Measurements from ENCODE around the gene MRM3. TPM values are rescaled to one million over a fixed set of nuclear protein-coding genes. Genes with fewer than 3 reads are reported as not detected.
"Not testable (repeated sequence)": the region's sequence is repeated elsewhere in the genome, so short reads cannot be mapped to it uniquely, and the experiment has no call there.

MRM3 gene
- polyA plus RNA-seq, 4 donors, result 12.6 to 19.6 (median 18.8) TPM

DNA sequence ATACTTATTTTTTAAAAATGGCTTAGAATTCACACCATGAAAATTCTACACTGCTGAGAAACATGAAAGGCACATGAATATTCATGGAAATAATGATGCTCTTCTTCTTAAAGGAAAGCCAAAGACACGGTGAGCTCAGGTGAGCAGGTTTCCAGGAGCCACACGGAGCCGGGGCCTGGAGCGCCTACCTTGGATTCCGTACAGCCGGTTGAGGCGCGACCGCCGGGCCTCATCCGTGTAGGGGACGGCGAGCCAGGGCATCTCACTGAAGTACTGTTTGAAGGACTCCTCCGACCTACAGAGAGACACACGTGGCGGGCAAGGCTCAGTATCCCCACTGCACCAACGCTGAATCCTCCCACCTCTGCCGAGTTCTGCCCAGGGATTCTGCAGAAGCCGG, 37.1 kb downstream of the MRM3 start:
- DNase-seq (ENCODE audit: low read depth in 4 of 4, low spot score in 3 of 4), result no peak

DNA sequence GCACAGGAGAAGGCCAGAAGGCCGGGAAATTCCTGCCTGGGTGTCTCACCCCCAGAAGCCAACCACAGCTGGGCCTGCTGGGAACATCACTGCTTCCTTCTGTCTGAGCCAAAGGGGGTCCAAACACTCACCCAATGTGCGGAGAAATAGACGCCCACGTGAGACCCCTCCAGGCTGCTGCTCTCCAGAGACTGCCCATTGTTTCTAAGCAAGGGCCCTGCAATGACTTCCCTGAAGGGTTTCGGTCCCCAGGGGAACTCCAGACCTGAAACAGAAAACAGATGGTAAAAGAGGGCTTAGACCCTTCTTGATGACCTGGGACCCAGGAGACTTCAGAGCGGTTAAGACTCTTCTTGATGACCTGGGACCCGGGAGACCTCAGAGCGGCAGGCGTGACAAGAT, 41.3 kb downstream of the MRM3 start:
- DNase-seq (ENCODE audit: low read depth in 4 of 4, low spot score in 3 of 4), result no peak

DNA sequence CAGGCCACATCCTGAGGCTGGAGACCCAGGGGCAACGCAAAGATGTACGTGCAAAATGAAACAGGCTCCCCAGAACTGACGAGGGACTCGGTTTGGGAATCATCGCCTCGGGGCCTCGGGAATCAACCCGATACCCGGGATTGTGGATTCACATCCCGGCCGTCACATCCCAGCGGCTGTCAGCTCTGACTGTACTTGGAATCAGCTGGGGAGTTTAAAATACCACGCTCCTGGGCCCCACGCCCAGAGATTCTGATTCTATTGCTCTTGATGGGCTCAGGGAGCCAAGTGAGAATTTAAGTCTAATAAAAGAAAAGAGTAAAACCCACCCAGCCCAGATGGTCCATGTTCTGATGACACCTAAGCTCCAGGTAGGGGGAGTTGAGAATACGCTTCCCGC, 42.2 kb downstream of the MRM3 start:
- no peak for DNase-seq (ENCODE audit: low read depth in 4 of 4, low spot score in 3 of 4)

DNA sequence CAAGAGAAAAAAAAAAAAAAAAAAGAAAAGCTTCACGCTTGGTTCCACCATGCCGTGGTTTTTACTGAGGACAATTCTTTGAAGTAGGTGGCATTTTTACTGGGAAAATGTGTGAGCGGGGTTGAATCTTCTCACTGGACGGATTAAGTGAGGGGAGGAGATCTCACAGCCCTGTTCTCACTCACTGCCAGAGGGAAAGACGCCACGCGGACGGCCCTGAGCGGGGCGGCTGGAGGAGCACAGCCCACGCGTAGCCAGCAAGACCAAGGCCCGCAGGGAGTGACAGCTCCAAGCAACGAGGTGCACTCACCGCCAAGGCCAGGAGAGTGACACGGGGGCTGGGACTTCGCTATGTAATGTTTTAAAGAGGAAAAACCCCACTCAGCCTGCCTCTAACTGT, 43.1 kb downstream of the MRM3 start:
- no peak for DNase-seq (ENCODE audit: low read depth in 4 of 4, low spot score in 3 of 4)

DNA sequence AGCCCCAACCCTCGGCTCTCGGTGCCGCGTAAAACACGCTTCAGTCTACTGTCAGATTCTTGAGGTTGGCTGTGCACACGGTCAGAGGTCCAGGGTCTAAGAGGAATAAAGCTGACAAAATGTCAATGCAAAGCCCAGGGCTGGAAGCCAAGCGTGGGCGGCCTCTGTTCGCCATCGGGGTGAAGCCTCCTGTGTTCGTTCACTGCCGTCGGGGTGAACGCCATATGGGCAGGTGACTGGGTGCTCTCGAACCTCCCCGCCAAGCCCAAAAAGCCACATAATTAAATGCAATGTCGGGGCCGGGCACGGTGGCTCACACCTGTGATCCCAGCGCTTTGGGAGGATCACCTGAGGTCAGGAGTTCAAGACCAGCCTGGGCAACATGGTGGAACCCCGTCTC, 44.6 kb downstream of the MRM3 start:
- no peak for DNase-seq (ENCODE audit: low read depth in 4 of 4, low spot score in 3 of 4)

DNA sequence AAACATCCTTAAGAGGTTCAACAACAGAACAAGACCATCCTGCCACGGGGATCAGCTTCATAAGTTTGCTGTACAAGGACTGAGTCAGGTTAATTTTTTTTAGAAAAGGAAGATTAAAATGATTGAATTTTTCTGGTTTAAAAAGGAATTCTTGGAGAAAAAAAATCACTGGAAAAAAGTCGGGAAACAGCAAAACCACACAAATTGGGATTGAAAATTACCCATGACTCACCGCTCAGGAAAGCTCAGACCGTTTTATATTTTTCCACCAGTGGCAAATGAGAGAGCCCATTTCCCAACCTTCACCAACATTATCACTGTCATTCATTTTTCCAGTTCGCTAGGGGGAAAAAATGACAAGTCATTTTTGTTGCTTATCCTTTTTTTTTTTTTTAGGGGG, 46.6 kb downstream of the MRM3 start:
- DNase-seq (ENCODE audit: low read depth in 4 of 4, low spot score in 3 of 4), result no peak

DNA sequence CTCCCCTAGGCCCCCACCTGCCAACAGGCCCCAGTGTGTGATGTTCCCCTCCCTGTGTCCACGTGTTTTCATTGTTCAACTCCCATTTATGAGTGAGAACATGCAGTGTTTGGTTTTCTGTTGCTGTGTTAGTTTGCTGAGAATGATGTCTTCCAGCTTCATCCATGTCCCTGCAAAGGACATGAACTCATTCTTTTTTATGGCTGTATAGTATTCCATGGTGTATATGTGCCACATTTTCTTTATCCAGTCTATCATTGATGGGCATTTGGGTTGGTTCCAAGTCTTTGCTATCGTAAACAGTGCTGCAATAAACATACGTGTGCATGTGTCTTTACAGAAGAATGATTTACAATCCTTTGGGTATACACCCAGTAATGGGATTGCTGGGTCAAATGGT, 47.5 kb downstream of the MRM3 start:
- not testable (repeated sequence) for DNase-seq (ENCODE audit: low read depth in 4 of 4, low spot score in 3 of 4)

DNA sequence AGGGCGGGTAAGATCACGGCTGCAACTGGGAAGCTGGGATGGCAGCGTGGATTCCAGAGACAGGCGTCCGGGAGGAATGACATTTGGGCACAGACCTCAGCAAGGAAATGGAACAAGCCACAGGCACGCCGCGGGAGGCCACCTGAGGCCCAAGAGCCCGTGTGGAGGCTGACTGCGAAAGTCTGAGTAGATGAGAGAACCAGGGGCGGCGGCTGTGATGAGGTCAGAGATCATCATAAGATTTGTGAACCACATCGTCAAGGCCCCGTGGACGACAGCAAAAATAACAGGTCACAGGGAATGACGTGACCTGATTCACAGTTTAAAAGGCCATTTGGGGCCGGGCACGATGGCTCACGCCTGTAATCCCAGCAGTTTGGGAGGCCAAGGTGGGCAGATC, 48.2 kb downstream of the MRM3 start:
- DNase-seq (ENCODE audit: low read depth in 4 of 4, low spot score in 3 of 4), result no peak

DNA sequence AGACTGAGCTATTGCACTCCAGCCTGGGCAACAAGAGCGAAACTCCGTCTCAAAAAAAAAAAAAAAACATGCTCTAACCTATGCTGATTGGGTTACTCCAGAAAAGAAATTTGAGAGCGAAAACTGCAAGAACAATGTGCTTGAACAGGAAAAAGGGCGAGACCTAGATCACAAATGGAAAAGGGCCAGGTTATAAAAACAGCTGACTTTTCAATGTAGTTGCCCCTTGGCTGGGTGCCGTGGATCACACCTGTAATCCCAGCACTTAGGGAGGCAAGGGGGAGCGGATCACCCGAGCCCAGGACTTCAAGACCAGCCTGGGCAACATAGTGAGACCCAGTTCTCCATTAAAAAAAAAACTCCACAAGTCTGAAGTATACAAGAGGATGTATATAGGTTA, 48.8 kb downstream of the MRM3 start:
- DNase-seq (ENCODE audit: low read depth in 4 of 4, low spot score in 3 of 4), result no peak

DNA sequence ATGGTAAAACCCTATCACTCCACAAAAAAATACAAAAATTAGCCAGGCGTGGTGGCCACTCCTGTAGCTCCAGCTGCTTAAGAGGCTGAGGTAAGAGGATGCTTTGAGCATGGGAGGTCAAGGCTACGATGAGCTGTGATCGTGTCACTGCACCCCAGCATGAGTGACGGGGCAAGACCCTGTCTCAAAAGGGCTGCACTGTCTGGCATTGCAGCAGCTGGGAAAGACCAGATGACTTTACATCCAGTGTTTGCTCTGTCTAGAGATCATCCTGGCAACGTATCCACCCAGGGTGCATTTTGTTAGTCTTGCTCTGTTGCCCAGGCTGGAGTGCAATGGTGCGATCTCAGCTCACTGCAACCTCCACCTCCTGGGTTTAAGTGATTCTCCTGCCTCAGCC, 52.0 kb downstream of the MRM3 start:
- DNase-seq (ENCODE audit: low read depth in 4 of 4, low spot score in 3 of 4), result no peak

DNA sequence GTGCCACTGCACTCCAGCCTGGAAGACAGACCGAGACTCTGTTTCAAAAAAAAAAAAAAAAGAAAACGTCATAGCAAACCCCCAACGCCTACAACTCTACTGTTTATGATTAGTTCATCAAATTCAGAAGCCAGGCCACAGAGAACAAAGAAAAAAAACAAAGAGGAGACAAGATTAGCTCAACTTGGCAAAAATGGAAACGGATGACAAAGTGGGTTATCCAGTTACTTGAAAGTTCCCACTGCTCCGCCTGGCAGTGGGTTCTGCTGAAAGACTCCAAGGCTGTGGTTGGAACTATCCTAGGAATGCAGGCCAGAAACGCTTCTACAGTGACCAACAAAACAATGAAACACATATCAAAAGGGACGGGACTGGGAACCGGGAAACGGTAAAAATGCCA, 53.1 kb downstream of the MRM3 start:
- DNase-seq (ENCODE audit: low read depth in 4 of 4, low spot score in 3 of 4), result no peak

DNA sequence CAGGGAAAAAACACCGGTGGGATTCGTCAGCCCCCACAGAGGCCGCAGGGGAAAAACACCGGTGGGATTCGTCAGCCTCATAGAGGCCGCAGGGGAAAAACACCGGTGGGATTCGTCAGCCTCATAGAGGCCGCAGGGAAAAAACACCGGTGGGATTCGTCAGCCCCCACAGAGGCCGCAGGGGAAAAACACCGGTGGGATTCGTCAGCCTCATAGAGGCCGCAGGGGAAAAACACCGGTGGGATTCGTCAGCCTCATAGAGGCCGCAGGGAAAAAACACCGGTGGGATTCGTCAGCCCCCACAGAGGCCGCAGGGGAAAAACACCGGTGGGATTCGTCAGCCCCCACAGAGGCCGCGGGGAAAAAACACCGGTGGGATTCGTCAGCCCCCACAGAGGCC, 53.6 kb downstream of the MRM3 start:
- not testable (repeated sequence) for DNase-seq (ENCODE audit: low read depth in 4 of 4, low spot score in 3 of 4)

DNA sequence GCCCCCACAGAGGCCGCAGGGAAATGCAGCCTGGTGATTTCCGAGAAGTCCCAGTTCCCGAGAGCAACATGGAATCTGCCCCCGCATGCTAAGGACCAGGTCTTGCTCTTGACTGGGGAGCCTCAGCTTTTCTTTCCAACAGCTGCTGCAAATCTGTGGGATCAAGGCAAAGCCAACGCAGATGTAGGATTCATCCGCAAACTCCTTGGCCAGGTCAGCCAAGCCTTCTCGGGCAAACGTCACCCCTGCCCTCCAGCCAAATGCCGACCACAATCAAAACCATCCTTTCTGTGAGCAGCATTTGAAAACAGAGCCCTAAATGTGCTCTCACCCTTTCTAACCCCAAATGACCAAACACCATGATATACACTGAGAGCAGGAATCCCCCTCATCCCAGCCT, 54.0 kb downstream of the MRM3 start:
- DNase-seq (ENCODE audit: low read depth in 4 of 4, low spot score in 3 of 4), result no peak

DNA sequence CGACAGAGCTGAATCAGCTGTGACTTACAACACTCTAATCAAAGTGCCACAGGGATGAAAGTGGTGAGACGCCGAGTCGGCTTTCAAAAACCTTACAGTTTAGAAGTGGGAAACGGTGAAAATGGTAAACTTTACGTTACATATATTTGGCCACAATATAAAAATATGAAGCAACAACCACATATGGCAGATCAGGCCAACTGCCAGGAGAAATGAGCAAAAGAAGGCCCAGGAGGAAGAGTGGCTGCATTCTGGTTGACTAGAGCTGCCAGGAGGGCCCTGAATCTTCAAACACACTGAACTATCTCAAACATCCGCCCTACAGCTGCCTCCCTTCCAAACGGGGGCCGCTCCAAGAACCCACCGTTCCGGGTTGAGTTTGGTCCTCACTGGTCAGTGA, 56.3 kb downstream of the MRM3 start:
- no peak for DNase-seq (ENCODE audit: low read depth in 4 of 4, low spot score in 3 of 4)

DNA sequence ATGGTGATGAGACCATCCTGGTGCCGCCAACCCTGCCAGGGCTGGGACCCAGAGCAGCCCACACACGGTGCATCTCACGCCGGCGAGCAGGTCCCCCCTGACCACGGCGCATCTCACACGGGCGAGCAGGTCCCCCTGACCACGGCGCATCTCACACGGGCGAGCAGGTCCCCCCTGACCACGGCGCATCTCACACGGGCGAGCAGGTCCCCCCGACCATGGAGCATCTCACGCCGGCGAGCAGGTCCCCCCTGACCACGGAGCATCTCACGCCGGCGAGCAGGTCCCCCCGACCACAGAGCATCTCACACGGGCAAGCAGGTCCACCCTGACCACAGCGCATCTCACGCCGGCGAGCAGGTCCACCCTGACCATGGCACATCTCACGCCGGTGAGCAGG, 59.2 kb downstream of the MRM3 start:
- no peak for DNase-seq (ENCODE audit: low read depth in 4 of 4, low spot score in 3 of 4)

Other genes starting within 250 kb of the MRM3 start
- 10 to 100 TPM; 22.0 to 38.8 (median 28.6) TPM for gene VPS53, start 67.5 kb upstream of the MRM3 start, polyA plus RNA-seq (ENCODE audit: insufficient read length in 4 of 4)
- 10 to 100 TPM; 23.0 to 31.0 (median 27.2) TPM for gene TLCD3A, start 49.8 kb upstream of the MRM3 start, polyA plus RNA-seq (ENCODE audit: insufficient read length in 4 of 4)
- gene GEMIN4, start 30.1 kb upstream of the MRM3 start, polyA plus RNA-seq (ENCODE audit: insufficient read length in 4 of 4), result 10 to 100 TPM; 21.2 to 23.6 (median 22.2) TPM
- 100 to 1,000 TPM in 3 of 4 donors, 10 to 100 TPM in 1; 66.2 to 129 (median 118) TPM for gene GLOD4, start 73 bp upstream of the MRM3 start, polyA plus RNA-seq (ENCODE audit: insufficient read length in 4 of 4)
- 10 to 100 TPM; 18.1 to 38.8 (median 35.3) TPM for gene NXN, start 197.4 kb downstream of the MRM3 start, polyA plus RNA-seq (ENCODE audit: insufficient read length in 4 of 4)
- gene TIMM22, start 214.8 kb downstream of the MRM3 start, polyA plus RNA-seq (ENCODE audit: insufficient read length in 4 of 4), result 10 to 100 TPM; 12.4 to 15.0 (median 14.8) TPM